GM19455 (cell line): ENCODE data around the gene PRKCA.
"Not testable (repeated sequence)": the region's sequence is repeated elsewhere in the genome, so short reads cannot be mapped to it uniquely, and the experiment has no call there.

Experiments
- ATAC-seq: cut with Tn5 transposase; IDR thresholded peaks from one replicate; pipeline ENCODE4 v1.9.1; 2021; ENCODE audit not compliant: unreplicated experiment

PRKCA gene

DNA sequence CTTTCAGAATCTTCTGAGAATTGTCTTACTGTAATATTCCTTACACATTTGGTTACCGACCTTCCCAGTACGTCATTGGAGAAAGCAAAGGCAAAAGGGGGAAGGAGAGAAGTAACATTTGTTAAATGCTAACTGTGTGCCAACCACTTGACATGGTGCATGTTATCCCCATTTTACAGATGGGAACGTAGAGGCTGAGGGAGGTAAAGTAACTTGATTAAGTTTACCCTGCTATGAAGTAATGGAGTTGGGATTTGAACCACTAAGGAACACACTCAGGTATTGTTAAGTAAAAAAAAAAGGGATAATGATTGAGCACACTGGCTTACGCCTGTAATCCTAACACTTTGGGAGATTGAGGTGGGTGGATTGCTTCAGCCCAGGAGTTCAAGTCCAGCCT lies 156.4 kb downstream of the PRKCA start:
- no peak for ATAC-seq

DNA sequence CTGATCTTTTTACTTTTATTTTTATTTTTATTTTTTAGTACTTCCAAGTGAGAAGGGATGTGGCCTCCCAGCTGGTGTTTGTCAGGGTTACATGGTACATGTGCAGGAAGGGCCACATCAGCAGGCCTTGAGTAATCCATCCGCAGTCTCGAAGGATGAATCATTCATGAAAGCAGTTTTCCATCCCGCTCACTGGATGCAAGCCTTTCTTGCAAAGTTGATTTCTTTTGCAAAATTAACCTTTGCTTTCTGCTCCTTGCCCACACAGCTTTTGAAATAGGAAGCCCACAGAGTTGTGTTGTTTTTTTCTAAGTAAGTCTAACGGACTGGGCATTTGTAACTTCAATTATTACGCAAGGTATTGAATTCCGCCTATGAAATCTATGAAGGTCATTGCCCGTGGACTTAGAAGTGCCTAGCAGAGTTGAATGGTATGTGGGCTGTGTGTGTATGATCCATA lies 157.4 kb downstream of the PRKCA start:
- ATAC-seq = no peak

DNA sequence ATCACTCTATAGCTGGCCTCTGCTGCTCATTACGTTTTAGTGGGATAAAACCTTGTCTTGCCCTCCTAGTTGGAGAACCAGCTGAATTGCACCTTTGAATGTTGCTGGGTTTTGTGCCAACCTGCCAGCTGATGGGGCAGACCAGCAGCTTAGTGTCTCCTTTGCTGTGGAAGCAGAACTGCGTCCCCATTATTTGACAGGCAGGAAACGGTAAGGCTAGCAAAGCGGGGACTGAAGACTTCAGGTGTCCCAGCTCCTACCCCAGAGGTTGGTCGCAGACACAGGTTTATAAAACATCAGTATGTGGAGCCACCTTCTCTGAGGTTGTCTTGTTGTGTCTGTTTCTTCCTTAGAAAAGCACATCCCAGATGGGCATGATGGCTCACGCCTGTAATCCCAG lies 158.1 kb downstream of the PRKCA start:
- no peak for ATAC-seq

DNA sequence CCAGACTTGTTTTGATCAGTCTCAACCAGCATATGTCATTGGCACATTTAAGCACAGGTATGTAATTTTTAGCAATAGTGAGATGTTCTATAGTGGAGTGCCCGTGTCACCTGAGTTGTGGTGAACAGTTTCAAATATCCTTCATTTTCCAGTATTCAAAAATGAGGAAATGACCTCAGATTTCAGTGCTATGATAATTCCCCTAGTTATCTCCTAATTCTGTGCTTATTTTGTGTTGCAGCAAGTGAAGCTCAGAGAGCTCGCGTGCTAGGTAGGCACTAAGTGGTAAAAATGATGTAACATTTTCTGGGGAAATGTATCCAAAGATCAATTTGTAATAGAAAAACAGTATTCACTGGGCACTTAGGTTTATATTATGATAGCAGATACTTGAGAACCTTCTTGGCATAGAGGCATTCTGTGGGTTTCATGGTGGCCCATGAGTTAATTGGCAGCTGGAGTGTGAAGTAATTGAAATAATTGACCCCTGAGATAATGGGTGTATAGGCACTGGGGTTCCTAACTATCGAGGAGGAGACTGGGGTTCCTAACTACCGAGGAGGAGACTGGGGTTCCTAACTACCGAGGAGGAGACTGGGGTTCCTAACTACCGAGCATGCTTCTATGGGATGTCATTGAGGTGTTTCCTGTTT lies 159.1 kb downstream of the PRKCA start:
- ATAC-seq = no peak

DNA sequence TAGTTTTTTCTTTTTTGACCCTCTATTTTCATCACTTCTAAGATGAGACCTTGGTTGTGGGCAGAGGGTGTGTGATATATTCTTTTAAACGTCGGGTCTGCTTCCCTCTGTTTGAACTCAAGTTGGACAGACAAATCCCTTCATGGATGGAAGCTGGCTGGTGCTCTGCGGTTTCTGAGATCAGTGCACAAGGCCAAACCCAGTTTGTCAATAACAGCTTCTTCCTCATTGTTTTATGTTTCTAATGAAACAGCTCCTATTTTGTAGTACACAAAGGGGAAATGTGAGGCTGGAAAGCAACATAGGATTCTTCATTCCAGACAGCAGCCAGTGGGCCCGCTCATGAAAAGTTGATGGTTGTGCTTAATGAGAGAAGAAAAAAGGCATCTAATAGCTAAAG lies 159.6 kb downstream of the PRKCA start:
- ATAC-seq = no peak

DNA sequence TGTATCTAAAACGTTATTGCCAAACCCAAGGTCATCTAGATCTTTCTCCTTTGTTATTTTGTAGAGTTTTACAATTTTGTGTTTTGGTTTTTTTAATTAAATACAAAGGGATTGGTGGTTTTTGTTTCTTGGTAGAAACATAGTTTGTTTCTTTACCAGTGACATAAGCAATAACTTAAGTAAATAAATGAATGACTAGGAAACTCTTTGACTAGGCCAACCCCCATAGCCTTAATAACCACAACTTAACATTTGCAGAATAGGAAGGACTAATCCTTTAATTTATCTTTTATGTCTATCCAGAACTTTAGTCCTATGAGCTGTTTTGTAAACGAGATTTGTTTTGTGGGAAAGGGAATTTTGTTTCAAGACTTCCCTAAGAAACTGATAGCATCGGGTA lies 162.5 kb downstream of the PRKCA start:
- no peak for ATAC-seq

DNA sequence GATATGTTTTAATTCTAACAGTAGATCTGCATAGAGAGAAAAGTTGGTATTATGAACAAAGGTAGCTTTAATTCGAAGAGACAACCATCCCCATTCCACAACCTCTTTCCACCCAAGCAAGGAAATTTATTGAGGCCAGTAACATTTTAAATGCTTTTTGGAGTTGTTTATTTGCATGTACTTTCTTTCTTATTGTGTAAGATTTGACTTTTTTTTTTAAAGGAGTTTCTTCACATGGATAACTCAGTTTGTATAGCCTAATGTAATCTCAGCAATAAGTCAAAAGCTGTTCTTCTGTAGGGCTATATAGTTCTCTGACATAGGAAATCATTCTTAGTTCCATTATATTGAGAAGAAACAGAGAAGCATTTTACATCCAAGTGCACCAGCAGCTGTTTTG lies 163.3 kb downstream of the PRKCA start:
- ATAC-seq = no peak

DNA sequence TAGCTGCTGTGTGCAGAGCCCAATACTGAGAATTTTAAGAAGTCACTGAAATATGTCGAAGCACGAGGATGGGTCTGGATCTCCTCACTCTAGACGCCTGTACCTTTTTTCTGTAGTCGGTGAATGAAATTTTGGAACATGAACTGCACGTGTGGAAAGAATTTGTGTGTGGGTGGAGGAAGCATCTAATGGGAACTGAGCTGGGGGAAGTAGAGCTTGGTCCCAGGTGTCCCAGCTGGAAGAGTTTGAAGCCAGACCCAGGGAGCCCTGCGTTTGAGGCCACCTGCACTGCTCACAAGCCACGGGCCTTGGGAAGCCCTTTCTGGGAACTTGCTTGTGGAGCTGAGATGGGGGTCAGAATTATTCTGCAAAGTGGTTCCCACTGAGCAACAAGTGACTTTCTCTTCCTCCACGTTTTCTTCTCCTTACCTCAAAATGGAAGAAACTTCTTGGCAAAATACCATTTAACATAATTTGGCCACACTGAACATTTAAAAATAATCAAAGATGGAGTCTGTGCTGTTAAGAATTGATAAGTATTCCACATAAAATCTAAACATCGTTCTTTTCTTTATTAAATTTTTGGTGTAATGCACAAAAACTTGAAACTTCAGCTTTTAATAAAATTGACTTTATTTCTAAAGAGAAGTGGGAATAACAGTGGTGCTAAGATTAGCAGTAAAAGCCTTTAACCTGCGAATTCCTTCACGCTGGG lies 163.8 kb downstream of the PRKCA start:
- ATAC-seq = no peak

DNA sequence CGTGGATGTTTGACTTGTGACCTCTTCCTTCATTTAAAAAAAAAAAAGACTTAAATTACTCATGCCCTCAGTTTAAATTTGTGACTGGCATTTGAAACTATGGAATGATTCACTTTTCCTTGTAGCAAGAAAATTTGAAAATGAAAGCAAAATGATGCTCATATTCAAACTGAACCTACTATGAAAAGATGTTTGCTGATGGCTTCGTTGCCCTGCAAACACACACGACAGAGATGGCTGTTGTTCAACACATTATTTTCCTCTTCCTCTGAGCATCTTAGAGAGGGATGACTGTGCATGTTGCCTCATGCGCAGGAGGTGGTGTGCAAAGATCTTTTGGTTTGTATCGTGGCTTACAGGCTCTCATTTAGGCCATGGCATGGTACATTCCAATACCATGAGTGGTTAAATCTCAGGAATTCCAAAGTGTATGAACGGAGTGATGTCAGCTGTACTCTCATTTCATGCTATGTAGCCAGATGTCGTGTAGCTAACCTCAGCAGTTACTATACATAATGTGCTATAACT lies 164.5 kb downstream of the PRKCA start:
- ATAC-seq = no peak

DNA sequence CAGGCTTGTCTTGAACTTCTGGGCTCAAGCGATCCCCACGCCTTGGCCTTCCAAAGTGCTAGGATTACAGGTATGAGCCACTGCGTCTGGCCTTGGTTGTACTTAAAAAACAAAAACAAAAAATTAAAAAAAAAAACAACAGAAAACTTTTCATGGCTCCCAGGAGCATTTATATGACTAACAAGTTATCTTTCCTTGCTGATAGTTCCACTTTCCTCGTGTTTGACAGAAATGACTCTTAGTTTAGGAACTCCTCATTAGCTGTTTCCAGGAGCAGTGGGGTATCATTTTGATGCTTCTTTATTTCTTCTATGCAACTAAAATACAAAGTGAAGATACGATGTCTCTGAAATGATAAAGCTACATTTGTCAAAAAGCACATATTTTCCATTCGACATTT lies 165.4 kb downstream of the PRKCA start:
- no peak for ATAC-seq

DNA sequence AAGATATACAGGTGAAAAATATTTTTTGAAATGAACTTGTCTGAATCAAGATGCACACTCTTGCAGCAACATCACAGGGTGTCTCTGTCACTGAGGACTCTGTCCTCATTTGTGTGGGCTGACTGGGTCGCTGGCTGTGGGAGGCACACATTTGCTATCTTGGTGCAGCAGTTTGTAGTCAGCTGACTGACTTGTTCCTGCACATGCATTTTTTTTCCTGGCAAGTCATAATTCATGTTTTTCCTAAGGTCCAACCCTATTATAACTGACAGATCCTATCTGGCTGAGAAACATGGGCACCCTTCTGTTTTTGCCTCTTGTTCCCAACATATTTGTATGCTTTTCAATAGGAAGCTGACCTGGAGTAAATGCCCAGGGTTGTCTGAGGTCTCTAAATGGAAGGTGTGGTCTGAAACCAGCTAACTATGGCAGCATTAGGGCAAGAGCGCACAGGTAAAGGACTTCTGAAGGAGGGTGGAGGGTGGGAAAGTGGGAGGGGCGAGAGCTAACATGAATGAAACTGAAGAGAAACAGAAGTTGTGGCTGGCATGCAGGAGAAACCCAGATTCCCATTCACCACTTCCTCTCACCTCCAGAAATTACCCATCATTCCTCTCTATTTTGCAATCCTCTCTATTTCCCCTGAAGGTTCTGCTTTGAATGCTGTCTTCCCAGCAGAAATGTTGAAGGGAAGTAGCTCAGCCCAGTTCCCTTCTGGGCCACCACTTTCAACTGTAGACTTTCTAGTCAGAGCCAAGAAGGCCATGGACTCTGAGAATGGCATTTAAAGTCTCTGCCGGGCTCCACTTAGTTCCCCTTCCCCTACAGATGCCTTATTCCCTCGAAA lies 166.1 kb downstream of the PRKCA start:
- ATAC-seq = no peak

DNA sequence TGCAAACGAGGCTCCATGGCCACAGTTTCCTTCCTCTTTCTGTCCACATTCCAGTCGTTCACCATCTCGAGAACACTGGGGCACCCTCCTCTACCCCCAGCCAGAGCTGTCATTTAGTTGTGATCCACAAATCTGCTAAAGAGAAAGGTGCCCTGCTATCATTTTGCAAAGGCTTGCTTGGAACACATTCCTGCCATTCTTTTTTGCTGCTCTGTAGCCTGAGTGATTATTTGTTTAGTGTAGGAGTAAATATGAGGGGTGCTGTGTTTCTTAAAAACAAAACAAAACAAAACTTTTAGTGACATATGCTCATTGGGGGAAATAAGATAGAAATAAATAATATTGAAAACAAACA lies 166.7 kb downstream of the PRKCA start:
- ATAC-seq = no peak

DNA sequence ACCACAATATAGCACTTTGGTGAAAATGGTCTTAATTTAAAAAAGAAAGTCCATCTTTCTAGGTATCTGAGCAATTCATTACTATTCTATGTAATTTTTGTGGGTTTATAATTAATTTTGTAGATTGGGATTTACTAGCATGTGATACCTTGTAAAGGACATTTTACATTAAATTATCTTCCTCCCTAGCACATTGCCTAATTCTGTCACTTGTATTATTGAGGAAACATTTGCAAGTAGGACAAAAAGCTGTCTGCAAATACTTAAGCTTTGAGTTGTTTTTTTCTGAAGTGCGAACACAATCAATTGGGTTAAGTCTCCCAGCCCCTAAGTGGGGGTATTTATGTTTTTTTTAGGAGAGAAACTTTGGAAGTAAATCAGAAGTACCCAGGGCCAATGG lies 167.0 kb downstream of the PRKCA start:
- ATAC-seq = no peak

DNA sequence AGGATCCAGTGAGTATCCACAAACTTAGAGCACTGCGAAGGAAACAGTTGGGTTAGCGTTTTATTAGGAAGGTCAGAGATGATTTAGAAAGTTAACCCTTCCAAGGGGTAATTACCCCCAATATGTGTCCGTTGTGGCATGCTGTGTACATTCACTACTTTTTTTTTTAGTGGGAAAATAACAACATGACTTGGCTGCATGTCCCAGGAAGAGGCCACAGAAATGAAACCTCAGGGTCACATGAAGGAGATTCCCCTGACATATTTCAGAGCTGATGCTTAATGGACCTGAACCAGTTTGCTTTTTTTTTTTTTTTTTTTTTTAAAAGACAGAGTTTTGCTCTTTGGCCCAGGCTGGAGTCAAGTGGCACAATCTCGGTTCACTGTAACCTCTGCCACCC lies 167.5 kb downstream of the PRKCA start:
- ATAC-seq = no peak

DNA sequence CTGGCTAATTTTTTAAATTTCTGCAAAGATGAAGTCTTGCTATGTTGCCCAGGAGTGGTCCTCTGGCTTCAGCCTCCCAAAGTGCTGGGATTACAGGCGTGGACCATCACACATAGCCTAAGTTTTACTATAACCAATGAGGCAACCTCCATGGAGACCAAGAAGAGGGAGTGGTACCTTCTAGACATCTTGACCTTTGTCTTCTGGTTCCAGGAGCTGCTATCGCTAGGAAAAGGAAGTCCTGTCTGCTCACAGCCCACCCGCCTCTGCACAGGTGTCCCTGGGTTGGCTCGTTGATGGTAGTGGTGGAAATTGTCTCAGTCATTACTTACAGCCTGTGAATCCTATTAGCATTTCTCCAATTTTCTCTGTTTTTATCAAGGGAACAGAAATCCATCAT lies 169.7 kb downstream of the PRKCA start:
- no peak for ATAC-seq

DNA sequence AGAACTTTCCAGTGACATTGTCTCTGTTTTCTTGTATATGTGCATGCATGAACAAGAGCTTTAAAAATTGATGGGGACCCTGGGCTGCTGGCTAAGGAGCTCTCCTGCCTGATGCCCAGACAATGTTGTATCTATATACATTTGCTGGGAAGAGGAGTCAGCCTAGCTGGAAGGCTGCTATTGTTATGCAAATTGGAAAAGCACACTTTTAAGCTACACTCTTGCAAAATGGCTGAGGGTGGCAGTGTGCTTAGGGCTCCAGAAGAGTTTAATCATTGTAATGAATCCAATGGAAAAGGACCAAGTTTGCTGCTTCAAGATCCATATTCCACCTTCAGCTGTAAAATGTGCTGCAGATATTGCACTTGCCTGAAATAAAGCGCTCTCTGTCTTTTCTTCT lies 171.8 kb downstream of the PRKCA start:
- no peak for ATAC-seq

DNA sequence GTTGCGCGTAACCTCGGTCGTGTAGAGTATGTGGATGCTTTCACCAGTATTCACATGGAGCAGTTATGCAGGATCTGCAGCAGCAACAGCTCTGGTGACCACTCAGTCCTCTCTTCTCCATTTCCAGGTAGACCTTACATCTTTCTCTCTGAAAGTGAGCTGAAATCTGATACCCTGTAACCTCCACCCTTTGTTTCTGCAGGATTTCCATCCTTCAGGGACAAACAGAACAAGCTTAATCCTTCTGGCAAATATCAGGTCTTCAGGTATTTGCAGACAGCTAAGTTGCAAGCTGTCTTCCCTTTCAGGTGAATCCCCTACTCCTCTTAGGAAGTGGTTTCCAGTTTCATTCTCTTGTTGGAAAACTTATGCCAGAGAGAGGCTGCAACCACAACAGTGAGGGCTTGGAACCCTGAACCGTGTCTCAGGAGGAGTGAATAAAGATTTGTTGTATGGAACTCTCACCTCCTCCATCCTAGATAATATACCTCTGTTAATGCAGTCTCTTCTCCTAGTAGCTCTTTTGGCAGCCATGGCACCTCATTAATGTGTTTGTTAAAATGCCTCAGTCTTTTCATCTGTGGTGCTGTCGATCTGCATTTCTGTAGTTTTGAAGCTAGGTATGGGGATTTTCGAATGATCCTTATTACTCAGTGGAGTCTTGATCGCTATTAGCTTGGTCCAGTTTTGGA lies 172.5 kb downstream of the PRKCA start:
- ATAC-seq = no peak

DNA sequence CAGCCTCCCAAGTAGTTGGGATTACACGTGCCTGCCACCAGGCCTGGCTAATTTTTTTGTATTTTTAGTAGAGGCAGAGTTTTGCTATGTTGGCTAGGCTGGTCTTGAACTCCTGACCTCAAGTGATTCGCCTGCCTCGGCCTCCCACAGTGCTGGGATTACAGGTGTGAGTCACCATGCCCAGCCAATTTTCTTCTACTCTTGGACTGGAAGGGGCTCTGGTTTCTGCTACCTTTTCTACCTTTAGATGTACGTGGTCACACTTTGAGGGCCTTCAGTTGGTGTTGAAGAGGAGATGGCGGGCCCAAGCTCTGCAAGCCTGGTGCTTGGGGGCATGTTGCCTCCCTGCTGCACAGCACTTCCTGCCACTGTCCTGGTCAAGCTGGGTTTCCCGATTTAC lies 173.6 kb downstream of the PRKCA start:
- ATAC-seq = no peak

DNA sequence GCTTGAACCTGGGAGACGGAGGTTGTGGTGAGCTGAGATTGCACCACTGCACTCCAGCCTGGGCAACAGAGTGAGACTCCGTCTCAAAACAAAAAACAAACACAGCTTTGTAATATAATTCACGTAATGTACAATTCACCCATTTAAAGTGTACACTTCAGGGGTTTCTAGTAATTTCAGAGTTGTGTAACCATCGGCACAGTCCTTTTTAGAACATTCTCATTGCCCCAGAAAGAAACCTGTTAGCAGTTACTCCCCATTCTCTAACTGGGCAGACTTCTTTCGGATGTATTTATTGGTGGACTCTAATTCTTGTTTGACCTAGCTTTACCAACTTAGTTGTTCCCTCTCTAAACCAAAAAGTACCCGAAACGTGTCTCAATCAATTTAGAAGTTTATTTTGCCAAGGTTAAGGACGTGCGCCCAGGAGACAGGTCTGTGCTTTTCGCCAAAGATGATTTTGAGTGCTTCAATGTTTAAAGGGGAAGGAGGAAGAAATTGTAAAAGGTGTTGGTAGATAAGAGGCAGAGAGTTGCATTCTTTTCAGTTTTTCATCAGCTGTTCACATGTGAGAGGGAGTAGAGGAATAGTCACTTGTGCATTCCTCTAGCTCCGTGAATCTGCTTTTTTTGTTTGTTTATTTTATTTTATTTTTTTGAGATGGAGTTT lies 175.3 kb downstream of the PRKCA start:
- ATAC-seq = no peak

DNA sequence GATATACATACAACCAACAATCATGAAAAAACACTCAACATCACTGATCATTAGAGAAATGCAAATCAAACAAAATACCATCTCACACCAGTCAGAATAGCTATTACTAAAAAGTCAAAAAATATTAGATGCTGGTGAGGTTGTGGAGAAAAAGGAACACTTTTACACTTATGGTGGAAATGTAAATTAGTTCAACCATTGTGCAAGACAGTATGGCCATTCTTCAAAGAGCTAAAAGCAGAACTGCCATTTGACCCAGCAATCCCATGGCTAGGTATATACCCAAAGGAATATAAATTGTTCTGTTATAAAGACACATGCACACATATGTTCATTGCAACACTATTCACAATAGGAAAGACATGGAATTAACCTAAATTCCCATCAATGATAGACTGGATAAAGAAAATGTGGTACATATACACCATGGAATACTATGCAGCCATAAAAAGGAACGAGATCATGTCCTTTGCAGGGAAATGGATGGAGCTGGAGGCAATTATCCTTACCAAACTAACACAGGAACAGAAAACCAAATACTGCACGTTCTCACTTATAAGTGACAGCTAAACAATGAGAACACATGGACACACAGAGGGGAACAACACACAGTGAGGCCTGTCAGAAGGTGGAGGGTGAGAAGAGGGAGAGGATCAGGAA lies 176.9 kb downstream of the PRKCA start:
- not testable (repeated sequence) for ATAC-seq
